GM19025 (cell line): ENCODE results near the gene CCDC78.
"Not testable (repeated sequence)": the region's sequence is repeated elsewhere in the genome, so short reads cannot be mapped to it uniquely, and the experiment has no call there.

Source experiments
- ATAC-seq: cut with Tn5 transposase; IDR thresholded peaks from one replicate; pipeline ENCODE4 v1.9.1; 2021; ENCODE audit warnings: mild to moderate bottlenecking, low read depth, moderate library complexity; ENCODE audit not compliant: unreplicated experiment

The CCDC78 gene

DNA sequence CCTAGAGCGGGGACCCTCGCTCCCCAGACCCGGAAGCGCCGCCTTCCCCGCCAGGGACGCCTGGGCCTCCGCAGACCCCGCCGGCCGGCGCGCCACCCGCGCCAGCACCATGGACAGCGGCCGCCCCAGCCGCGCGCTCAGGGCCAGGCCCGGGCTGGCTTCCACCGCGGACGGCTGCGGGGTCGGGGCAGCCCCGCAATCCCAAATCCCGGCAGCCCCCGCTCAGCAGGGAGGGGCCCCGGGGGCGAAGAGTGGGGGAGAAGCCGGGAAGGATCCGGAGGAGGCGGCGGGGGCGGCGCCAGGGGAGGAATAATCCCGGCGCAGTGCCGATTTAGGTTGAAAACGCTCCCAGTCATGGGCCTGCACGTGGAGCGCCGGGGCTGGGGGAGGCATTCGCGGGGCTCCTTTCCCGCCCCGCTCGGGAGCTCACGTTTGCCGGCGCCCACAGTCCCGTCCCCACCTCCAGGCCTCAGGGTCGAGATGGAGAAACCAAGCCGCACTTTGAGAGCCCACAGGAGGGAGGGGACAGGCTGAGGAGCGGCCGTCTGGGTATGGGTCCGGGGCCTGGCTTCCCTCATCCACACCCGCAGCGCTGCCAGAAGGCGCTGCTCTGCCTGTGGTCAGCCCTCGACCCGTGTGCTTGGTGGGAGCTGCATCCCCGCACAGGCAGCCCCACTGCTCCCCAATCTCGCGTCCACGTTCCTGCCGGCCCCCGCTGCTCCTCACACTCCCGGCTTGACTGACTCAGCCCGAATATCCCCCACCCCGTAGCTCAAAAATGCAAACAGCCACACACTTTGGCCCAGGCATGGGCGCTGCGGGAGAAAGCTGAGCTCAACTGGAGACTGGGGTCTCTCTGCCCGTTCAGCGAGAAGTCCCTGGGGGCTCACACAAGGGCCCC, 25.3 kb downstream of the CCDC78 start:
- ATAC-seq = no peak

DNA sequence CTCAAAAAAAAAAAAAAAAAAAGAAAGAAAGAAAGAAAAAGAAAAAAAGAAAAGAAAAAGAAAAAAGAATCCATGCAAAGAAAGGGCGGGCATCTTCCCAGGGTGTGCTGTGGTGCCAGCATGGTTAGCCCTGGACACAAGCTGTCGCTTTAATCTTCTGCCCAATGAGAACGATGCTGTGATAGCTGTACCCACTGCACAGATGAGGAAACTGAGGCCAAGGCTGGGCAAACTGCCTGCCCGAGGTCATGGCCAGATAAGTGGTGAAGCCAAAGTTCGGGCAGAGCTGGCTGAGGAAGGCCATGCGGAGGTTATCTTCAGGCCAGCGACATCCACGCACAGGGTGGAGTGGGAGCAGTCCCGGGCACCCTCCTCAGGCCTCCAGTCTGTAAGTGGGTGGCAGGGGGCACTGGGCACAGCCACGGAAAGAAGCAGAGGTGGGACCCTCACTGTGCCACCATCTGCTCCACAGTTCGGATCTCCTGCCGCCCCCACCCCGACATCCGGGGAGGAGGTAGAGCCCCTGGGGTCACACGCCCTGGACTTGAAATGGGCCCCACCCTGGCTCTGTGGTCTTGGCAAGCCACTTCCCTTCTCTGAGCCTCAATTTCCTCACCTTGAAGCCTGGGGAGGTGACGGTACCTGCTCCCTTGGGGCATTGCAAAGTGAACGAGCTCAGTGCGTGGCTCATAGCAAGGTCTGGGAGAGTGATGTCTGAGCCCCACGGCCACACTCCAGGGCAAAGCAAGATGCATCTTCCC, 27.2 kb downstream of the CCDC78 start:
- ATAC-seq = no peak

DNA sequence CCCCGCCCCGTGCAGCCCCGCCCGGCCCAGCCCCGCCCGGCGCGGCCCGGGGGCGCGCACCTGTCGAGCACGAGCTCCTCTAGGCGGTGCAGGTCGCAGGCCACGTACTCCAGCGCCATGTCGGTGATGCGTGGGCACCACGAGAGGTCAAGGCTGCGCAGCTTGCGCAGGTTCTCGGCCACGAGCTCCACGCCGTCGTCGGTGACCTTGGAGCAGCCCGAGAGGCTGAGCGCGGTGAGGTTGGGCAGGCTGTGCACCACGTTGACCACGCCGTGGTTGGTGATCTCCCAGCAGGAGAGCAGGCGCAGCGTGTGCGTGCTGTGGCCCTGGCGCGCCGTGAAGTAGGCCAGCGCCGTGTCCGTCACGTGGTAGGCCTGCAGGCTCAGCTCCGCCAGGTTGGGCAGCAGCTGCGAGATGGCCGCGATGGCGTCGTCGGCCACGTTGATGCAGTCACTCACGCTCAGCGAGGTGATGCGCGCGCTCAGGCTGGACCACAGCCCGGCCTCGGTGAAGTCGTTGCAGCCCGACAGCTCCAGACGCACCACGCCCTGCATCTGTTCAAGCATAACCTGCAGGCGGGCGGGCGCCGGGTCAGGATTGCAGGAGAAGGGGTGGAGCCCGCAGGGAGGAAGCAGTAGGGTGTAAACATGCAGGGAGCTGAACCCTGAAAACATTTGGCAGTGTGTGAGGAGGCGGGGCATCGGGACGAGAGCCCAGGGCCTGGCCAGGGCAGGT, 30.7 kb downstream of the CCDC78 start:
- no peak for ATAC-seq

DNA sequence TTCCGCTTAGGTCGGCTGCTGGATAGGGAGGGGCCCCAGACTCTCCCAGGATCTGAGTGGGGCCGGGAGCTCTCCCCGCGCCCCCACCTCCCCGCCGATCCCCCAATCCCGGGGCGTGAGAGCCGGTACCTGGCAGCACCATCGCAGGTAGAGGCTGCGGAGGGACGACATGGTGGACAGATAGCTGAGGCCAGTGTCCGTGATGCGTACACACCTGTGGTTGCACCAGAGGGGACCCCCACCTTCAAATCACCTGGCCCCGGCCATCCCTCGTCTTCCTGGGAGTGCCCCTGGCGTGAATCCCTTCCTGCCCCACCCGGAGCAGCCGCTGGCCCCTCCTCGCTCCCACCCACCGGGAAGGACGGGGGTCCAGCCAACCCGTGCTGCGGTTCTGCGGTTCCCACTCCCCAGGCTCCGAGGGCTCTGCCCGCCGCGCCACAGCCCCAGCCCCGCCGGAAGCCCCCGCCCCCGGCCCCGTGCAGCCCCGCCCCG, 31.3 kb downstream of the CCDC78 start:
- no peak for ATAC-seq

DNA sequence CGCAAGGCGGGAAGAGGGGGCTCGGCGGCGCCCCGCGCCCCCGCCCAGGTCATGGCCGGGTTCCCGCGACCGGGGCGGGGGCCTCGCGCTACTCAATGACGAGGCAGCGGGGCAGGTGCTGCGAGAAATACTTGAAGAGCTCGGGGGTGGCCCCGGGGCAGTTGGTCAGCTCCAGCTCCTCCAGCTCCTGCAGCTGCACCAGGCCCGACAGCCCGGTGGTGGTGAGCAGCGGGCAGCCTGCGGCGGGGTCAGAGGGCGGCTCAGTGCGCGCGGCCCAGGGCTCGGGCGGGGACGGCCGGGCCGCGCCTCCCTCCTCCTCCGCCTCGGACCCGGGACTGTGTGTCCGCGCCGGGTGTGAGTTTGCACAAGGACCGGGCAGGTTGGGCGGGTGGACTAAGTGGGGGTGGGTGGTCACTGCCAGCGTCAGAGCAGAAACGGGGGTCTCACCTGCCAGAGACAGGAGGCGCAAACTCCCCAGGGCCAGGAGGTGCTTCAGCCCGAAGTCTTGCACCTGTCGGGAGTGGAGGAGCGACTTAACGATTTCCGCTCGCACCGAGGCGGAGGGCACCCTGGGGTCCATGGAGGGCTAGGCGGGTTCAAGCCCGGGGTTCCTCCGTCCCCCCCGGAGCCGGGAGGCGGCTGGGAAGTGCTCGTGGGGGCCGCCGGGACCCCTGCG, 31.9 kb downstream of the CCDC78 start:
- no peak for ATAC-seq

DNA sequence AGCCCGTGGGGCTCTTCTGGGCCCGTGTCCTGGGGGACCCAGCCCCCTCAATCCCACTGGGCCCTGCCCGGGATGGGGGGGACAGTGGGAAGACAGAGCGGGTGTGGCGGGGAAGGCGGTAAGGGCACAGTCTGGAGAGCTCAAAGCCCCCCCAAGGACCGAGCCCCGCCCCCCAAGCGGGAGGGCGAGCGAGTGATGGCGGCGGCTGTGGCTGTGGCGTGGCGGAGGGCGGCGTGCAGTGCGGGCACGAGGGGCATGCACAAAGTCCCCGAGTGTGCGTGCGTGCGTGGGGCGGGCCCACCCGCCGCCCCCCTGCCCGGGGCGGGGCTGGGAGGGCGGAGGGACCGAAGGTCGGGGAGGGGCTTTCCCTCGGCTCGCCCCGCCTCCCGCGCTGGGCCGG, 32.5 kb downstream of the CCDC78 start:
- ATAC-seq = no peak

DNA sequence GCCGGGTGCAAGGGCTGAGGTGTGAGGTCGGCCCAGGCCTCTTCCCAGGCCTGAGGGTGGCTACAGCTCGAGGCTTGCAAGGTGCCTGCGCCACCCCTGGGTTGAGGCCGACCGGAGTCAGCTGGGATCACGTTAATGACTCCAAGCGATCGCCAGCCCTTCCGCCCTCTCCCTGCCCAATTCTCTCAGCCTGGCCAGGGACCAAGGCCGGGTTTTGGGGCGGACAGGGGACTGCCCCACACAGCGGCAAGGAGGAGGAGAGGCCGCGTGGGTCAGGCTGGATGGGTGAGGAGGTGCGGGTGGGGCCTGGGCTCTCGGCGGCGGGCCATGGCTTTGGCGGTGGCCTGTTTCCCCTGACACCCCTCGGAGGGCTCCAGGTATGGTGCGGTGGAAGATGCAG, 32.9 kb downstream of the CCDC78 start:
- ATAC-seq = no peak

DNA sequence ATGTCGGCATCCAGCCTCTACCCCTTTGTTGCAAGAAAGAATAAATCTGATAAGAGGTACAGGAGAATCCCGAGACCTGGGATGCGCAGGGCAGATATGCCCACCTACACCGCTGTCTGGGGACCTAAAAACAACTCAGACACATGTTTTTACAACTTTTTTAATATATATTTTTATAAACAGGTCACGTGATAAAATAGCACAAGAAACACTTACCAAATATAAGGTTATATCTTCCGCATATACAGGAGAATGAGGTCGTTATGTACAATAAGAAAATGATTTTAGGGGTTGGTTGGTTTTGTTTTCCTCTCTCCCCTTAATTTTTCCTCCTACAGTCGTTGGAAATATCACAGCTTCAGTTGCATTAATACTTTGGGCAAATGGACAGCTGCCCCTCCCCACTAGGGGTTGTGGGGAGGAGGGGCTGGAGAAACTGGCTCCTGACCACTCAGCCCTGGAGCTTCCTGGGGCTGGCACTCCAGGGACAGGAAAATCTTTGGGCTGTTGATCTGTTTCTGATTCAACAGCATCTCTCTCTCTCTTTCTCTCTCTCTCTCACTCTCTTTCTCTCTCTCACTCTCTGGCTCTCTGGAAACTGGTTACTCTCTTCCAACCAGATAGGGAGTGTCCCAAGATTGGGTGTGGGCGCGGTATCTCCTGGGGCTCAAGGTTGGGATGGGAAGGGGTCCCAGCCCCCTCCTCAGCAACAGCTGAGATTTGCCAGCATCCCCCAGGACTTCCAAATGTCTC, 33.7 kb downstream of the CCDC78 start:
- ATAC-seq = no peak

DNA sequence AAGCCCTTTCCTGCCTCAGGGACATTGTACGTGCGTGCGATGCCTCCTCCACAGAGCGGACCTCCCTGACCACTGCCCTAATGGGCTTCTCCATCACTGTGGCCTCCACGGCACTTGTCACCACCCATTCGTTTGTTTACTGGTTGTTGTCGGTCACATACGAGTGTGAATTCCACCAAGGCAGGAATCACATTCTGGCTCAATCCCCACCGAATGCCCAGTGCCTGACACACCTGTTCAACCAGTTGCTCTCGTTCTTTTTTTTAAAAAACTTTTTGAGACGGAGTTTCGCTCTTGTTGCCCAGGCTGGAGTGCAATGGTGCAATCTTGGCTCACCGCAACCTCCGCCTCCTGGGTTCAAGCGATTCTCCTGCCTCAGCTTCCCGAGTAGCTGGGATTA, 35.0 kb downstream of the CCDC78 start:
- ATAC-seq = not testable (repeated sequence)

DNA sequence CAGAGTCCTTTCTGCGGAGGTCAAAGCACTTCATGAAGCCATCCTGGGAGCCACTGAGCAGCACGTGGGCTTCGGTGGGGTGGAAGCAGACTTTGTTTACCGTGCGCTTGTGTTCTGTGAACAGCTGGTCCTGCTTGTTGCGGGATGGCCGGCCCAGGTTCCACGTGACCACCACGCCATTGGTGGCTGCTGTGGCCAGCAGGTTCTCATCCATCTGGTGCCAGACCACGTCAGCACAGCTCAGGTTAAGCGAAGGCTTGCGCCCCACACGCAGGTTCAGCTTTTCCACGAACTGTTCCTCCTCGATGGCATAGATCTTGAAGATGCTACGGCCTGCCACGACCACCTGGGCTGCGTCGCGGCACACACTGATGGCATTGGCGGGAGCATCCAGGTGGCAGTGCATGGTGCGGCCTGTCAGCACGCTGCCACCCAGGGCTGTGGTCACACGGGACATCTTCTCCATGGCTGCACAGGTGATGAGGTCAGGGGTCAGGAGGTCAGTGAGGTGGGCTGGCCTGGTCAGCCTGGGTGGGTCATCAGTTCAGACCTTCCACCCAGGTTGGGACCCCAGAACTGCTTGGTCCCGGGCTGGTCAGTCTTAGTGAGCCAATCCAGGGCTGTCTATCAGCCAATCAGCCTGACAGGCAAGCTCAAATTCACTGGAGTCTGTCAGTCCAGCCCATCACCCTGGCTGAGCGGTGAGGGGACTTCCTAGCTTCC, 36.9 kb downstream of the CCDC78 start:
- ATAC-seq = no peak

DNA sequence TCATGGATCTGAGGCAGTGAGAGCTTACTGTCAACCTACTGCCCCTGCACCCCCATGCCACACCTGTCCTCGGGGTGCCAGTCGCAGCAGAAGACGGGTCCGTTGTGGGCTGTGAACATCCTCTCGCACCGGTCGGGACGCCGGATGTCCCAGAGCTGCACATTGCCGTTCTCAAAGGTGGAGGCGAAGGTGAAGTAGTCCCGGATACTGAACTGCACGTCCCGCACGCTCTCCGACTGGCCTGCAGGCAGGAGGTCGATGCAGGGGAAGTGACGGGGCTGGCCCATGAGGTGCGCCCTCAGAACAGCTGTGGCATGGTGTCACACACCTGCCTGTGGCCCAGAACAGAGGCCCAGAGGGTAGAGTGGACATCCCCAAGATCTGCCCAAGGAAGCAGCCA, 38.7 kb downstream of the CCDC78 start:
- no peak for ATAC-seq

DNA sequence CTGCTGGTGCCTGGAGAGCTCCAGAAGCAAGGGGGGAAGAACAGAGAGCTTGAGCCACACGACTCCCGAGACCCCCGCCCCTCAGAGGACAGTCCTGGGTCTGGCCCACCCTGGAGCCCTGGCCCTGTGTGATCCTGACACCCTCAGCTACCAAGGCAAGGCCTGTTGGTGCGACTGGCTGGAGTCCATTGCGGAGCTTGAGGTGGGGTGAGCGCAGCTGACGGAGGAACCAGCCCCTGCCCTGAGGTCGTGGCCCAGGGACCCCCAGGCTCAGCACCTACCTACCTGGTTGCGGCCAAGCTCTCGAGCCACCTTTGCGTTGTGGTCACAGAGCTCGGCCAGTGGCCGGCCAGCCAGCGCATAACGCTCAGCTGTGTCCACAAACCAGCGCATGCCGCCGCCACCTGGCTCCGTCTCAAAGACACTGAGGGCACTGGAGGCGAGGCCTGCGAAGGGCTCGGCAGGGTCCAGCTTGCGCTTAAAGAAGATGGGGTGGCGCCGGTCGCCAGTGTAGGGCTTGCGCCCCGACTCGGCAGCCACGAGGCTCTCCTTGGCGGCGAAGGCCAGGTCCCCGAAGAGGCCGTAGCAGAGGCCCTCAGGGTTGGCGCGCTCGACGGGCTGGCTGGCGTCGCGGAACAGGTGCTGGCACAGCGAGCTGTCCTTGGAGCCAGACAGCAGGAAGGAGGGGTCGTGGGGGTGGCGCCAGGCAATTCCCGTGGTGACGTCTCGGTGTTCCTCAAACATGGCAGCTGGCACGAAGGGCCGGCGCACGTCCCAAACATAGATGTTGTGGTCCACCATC, 39.6 kb downstream of the CCDC78 start:
- no peak for ATAC-seq

DNA sequence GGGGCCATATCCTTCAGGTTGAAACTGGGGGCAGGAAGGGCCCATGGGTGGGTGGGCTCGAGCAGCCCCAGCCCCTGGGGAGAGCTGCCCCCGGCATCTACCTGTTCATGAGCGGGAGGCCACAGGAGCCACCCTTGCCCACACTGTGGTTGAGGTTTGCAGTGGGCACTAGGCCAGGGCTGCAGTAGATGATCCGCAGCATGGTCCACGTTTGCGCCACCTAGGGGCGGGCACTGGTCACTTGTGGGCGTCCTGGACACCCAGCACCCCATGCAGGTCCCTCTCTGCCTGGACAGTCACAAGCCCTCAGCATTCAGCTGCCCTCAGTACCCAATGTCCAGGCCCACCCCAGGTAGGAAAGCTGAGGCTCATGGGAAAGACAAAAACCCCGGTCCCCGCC, 40.3 kb downstream of the CCDC78 start:
- ATAC-seq = no peak

DNA sequence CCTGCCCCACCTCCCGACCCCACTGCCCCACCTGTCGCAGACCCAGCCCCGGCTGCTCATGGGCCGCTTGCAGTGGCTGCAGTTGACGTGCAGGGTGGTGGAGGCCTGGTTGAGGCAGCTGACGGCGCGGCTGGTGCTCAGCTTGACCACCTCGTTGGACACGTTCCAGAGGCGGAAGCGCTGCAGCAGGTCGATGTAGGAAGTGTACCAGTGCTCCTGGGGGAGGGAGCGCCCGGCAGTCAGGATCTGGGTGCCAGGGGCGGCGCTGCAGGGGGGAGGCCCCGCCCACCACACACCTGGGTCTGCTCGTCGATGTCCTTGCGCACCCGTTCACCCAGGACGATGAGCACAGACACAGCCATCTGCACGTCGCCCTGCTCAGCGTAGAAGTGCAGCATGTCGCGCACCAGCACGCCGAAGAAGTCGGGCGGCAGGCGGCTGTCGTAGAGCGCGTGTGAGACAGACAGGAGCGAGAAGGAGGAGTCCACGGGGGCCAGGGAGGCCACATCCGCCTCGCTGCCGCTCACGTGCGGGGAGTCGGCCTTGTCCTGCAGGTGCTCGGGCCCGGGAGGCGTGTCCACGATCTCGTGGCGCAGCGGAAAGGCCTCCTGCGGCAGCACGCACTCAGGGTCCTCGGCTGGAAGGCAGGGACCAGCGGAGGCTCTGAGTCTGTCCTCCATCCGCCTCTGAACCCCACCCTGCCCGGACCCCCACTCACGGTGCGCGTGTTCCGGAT, 41.1 kb downstream of the CCDC78 start:
- no peak for ATAC-seq

DNA sequence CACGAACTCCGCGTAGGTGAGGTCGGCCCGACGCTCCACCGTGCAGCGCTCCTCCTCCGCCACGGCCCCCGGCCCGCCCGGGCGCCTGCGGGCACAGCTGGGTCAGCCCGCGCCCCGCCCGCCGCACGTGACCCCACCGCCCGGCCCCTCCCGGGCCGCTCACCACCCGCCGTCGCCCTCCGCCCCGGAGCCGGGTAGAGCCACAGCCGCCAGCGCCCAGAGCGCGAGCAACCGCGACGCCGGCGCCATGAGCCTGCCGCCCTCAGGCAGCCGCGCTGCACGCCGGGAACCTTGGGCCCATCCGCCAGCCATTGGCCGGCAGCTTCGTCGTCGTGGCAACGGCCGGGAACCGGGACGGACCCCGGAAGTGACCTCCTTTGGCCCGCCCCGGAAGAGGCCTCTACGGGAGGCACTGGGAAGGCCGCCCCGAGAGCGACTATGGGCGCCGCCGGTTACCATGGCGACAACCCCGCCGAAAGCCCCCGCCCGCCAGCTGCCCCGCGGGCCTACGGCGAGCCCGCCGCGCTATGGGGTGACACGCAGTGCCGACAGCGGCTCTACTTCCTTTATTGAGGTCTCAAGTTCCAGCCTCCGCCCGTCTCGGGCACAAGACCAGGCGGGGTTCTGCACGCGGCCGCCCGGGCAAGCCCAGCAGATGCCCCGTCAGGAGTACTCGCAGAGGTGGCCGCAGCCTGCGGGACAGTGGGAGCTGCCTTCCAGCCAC, 42.0 kb downstream of the CCDC78 start, which contains the start of gene JMJD8:
JMJD8 (minus strand) TSS at position 264 of the 724 bp plus-strand sequence; CDS start at position 249, 15 bp downstream.
- ATAC-seq = peak; percentile 70

DNA sequence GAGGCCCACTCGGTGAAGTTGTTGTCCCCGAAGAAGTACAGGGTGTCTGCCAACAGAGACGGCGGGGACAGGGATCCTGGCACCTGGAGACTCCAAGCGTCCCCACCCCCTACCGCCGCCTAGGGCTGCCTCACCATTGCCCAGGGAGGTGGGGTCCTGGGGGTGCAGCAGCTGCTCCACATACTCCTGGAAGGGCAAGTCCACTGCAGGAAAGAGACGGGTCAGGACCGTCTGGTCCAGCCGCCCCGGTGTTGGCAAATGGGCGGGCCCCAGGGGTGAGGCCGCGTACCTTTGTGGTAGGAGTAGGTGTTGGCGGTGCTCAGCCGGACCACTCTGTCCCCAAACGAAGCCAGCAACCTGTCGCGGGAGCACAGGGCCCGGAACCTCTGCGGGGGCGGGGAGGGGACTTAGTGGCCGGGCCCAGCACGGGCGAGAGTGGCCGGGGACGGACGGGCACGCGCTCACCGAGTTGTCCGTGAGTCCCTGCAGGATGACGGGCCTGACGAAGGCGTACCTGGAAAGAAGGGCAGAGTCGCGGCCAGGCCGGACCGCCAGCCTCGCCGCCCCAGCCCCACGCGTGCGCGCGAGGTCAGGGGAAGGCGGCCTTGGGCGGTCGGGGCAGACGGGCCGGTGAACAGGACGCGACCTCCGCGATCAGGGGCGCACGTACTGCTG, 42.7 kb downstream of the CCDC78 start:
- no peak for ATAC-seq
